ENCODE measurements around the gene SLC22A23.

GRCh38 chr6:3381233-3381921 lies 75.5 kb downstream of the SLC22A23 start:
- TF ChIP-seq CTCF (IDR thresholded peaks at IDR 0.05), result no peak
- no peak for TF ChIP-seq POLR2A (IDR thresholded peaks at IDR 0.05)
- TF ChIP-seq EP300 (IDR thresholded peaks at IDR 0.05), result no peak
